Neutrophil (primary cell): Measurements from ENCODE around the gene COL16A1.

Experiments
- H3K27ac ChIP-seq: fragments of 200-600 bp; sonication (generic); 2 replicates; pipeline ENCODE4 v1.5.1; 2016; ENCODE audit warnings: mild to moderate bottlenecking, moderate library complexity
- H3K27me3 ChIP-seq: fragments of 200-600 bp; sonication (generic); 2 replicates; pipeline ENCODE4 v1.6.0; 2016; ENCODE audit warnings: mild to moderate bottlenecking
- H3K36me3 ChIP-seq: fragments of 200-600 bp; sonication (generic); 2 replicates; pipeline ENCODE4 v1.5.1; 2017
- H3K4me1 ChIP-seq, 2 experiments: fragments of 200-600 bp in 1 of 2; sonication (generic) in 1 of 2; 1 replicate in 1 of 2; 2 replicates in 1 of 2; pipeline versions ENCODE4 v1.5.1 to v1.6.1; 2013 to 2016; ENCODE audit warnings: low read depth in 1 of 2, low read length in 1 of 2, mild to moderate bottlenecking in 1 of 2, moderate library complexity in 1 of 2; ENCODE audit not compliant: control insufficient read depth in 1 of 2, insufficient read depth in 1 of 2
- H3K4me3 ChIP-seq, 2 experiments: fragments of 200-600 bp in 1 of 2; sonication (generic) in 1 of 2; 1 replicate in 1 of 2; 2 replicates in 1 of 2; pipeline ENCODE4 v1.5.1; 2013 to 2016; ENCODE audit warnings: low read depth in 1 of 2, low read length in 1 of 2, mild to moderate bottlenecking in 1 of 2, moderate library complexity in 1 of 2
- H3K9me3 ChIP-seq: fragments of 200-600 bp; sonication (generic); 2 replicates; pipeline ENCODE4 v1.5.1; 2016
- TF ChIP-seq, protein P1 (sequence below): fragments of 200-600 bp; sonication (generic); IDR thresholded peaks from 2 replicates; pipeline ENCODE4 v1.5.1; 2016; ENCODE audit warnings: antibody characterized with exemption

COL16A1 gene

DNA sequence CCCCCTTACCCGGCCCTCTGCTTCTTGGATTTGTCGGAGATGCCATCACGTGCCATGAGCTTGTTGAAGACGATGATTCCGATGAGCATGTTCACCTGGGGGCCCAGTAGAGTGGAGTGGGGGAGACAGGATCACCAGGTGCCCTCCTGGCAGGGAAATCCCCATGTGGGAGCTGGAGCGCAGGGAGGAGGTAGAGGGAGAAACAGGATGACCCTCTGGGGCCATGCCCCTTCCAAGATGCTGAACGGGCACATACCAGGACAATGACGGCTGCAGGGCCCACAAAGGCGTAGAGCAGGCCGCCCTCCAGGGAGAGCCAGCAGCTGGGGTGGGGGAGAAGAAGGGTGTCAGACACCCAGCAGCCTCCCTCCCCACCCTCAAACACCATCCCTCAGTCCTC is 31.8 kb upstream of the COL16A1 start:
- Histone ChIP-seq H3K27me3 (peaks cover 24% of the 10 kb centered on the region), H3K4me3 (no peak overlapping the region), H3K27ac (no peak overlapping the region), H3K4me1 (no peaks in the 10 kb centered on the region), H3K9me3 (no peaks in the 10 kb centered on the region), H3K36me3 (no peaks in the 10 kb centered on the region)
- TF ChIP-seq, protein P1, sequence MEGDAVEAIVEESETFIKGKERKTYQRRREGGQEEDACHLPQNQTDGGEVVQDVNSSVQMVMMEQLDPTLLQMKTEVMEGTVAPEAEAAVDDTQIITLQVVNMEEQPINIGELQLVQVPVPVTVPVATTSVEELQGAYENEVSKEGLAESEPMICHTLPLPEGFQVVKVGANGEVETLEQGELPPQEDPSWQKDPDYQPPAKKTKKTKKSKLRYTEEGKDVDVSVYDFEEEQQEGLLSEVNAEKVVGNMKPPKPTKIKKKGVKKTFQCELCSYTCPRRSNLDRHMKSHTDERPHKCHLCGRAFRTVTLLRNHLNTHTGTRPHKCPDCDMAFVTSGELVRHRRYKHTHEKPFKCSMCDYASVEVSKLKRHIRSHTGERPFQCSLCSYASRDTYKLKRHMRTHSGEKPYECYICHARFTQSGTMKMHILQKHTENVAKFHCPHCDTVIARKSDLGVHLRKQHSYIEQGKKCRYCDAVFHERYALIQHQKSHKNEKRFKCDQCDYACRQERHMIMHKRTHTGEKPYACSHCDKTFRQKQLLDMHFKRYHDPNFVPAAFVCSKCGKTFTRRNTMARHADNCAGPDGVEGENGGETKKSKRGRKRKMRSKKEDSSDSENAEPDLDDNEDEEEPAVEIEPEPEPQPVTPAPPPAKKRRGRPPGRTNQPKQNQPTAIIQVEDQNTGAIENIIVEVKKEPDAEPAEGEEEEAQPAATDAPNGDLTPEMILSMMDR, result no peak

GRCh38 chr1:31734582-31735107 is 30.8 kb upstream of the COL16A1 start:
- TF ChIP-seq, protein P1, result no peak
- H3K4me1 ChIP-seq, result no peaks in the 10 kb centered on the region
- peaks cover 16% of the 10 kb centered on the region for H3K27me3 ChIP-seq
- no peaks in the 10 kb centered on the region for H3K36me3 ChIP-seq
- H3K9me3 ChIP-seq, result no peaks in the 10 kb centered on the region
- H3K27ac ChIP-seq, result no peak overlapping the region
- H3K4me3 ChIP-seq, result no peak overlapping the region

- Histone ChIP-seq H3K36me3 (no peaks in the 10 kb centered on the region), H3K27ac (no peak overlapping the region), H3K27me3 (peaks cover 6% of the 10 kb centered on the region), H3K4me3 (no peak overlapping the region), H3K9me3 (no peaks in the 10 kb centered on the region), H3K4me1 (no peaks in the 10 kb centered on the region)
- TF ChIP-seq, protein P1, result no peak
Observed at GRCh38 chr1:31733389-31734219, 29.8 kb upstream of the COL16A1 start.

- Histone ChIP-seq H3K4me3 (no peak overlapping the region), H3K36me3 (no peaks in the 10 kb centered on the region), H3K27me3 (peaks cover 6% of the 10 kb centered on the region), H3K27ac (no peak overlapping the region), H3K9me3 (no peaks in the 10 kb centered on the region), H3K4me1 (no peaks in the 10 kb centered on the region)
- TF ChIP-seq, protein P1, result no peak
Observed at GRCh38 chr1:31732751-31733289, 29.0 kb upstream of the COL16A1 start.

GRCh38 chr1:31732343-31732742 is 28.5 kb upstream of the COL16A1 start:
- H3K27me3 ChIP-seq, result peaks cover 6% of the 10 kb centered on the region
- H3K4me1 ChIP-seq, result no peaks in the 10 kb centered on the region
- no peaks in the 10 kb centered on the region for H3K9me3 ChIP-seq
- H3K4me3 ChIP-seq, result no peak overlapping the region
- no peak overlapping the region for H3K27ac ChIP-seq
- TF ChIP-seq, protein P1, result no peak
- no peaks in the 10 kb centered on the region for H3K36me3 ChIP-seq
